ENCODE data around the gene HECTD4. TPM values are rescaled to one million over a fixed set of nuclear protein-coding genes. Genes with fewer than 3 reads are reported as not detected.

The HECTD4 gene
- polyA plus RNA-seq, 1 experiment = 7.3 TPM

- DNase-seq (ENCODE audit: low read depth) = no peak
- Histone ChIP-seq H3K27me3 (ENCODE audit: control insufficient read depth, insufficient read depth, low read length) (no peaks in the 10 kb centered on the region), H3K36me3 (ENCODE audit: control insufficient read depth, insufficient read depth, low read length) (peaks cover 28% of the 10 kb centered on the region), H3K4me3 (ENCODE audit: low read depth, low read length) (no peak overlapping the region)
- POLR2A ChIA-PET = no interaction called here
- TF ChIP-seq, protein P1, sequence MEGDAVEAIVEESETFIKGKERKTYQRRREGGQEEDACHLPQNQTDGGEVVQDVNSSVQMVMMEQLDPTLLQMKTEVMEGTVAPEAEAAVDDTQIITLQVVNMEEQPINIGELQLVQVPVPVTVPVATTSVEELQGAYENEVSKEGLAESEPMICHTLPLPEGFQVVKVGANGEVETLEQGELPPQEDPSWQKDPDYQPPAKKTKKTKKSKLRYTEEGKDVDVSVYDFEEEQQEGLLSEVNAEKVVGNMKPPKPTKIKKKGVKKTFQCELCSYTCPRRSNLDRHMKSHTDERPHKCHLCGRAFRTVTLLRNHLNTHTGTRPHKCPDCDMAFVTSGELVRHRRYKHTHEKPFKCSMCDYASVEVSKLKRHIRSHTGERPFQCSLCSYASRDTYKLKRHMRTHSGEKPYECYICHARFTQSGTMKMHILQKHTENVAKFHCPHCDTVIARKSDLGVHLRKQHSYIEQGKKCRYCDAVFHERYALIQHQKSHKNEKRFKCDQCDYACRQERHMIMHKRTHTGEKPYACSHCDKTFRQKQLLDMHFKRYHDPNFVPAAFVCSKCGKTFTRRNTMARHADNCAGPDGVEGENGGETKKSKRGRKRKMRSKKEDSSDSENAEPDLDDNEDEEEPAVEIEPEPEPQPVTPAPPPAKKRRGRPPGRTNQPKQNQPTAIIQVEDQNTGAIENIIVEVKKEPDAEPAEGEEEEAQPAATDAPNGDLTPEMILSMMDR (IDR thresholded peaks at IDR 0.05; ENCODE audit: insufficient read depth, low read depth, low read length) = no peak
- CTCF ChIA-PET = no interaction called here
These were observed 187.5 kb downstream of the HECTD4 start for GRCh38 chr12:112194601-112195247.

GRCh38 chr12:112192475-112192874 lies 189.8 kb downstream of the HECTD4 start:
- peaks cover 20% of the 10 kb centered on the region for H3K36me3 ChIP-seq (ENCODE audit: control insufficient read depth, insufficient read depth, low read length)
- H3K4me3 ChIP-seq (ENCODE audit: low read depth, low read length) = no peak overlapping the region
- no peak for DNase-seq (ENCODE audit: low read depth)
- H3K27me3 ChIP-seq (ENCODE audit: control insufficient read depth, insufficient read depth, low read length) = no peaks in the 10 kb centered on the region
- TF ChIP-seq, protein P1 (IDR thresholded peaks at IDR 0.05; ENCODE audit: insufficient read depth, low read depth, low read length) = no peak
- CTCF ChIA-PET = interaction anchor here (0.6 to 1.4 kb wide), 2 partner anchors 14 to 194 kb away, joined by 3 to 4 read pairs; no protein-coding TSS in a partner anchor
- POLR2A ChIA-PET = no interaction called here

DNA sequence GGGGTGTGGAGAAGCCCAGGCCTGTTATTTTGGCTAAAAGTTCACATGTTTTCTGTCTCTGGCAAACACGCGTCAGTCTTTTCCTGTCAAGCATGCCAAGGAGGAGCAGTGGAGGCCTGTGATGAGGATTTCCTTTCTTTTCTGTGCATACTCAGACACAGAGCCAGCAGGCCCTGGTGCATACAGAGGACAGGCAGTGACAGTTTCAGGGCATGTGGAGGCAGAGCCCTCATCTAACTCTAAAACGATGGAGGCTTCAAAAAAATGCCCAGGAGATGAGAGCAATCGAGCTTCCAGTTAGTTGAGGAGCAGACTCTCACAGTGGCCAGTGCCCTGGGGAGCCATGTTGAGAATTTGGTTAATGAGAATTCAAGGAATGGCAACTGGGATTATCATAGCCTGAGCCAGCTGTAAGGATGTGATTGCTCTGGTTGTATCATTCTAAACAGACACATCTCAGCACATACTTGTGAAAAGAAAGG lies 190.3 kb downstream of the HECTD4 start:
- H3K27me3 ChIP-seq (ENCODE audit: control insufficient read depth, insufficient read depth, low read length) = no peaks in the 10 kb centered on the region
- no peak overlapping the region for H3K4me3 ChIP-seq (ENCODE audit: low read depth, low read length)
- H3K36me3 ChIP-seq (ENCODE audit: control insufficient read depth, insufficient read depth, low read length) = peaks cover 20% of the 10 kb centered on the region
- no peak for DNase-seq (ENCODE audit: low read depth)
- ChIA-PET POLR2A (no interaction called here), CTCF (interaction anchor here (1.4 kb wide), 1 partner anchor 195 kb away, joined by 4 read pairs; no protein-coding TSS in a partner anchor)
- TF ChIP-seq, protein P1 (IDR thresholded peaks at IDR 0.05; ENCODE audit: insufficient read depth, low read depth, low read length) = no peak

- DNase-seq (ENCODE audit: low read depth) = no peak
- Histone ChIP-seq H3K4me3 (ENCODE audit: low read depth, low read length) (no peak overlapping the region), H3K27me3 (ENCODE audit: control insufficient read depth, insufficient read depth, low read length) (no peaks in the 10 kb centered on the region), H3K36me3 (ENCODE audit: control insufficient read depth, insufficient read depth, low read length) (peaks cover 18% of the 10 kb centered on the region)
- ChIA-PET POLR2A (no interaction called here), CTCF (interaction anchor here (1.4 kb wide), 1 partner anchor 196 kb away, joined by 4 read pairs; no protein-coding TSS in a partner anchor)
- TF ChIP-seq, protein P1 (IDR thresholded peaks at IDR 0.05; ENCODE audit: insufficient read depth, low read depth, low read length) = no peak
These were observed 191.0 kb downstream of the HECTD4 start for GRCh38 chr12:112191201-112191600.

GRCh38 chr12:112190231-112191025 lies 191.8 kb downstream of the HECTD4 start:
- no peak for DNase-seq (ENCODE audit: low read depth)
- Histone ChIP-seq H3K4me3 (ENCODE audit: low read depth, low read length) (no peak overlapping the region), H3K27me3 (ENCODE audit: control insufficient read depth, insufficient read depth, low read length) (no peaks in the 10 kb centered on the region), H3K36me3 (ENCODE audit: control insufficient read depth, insufficient read depth, low read length) (peaks cover 18% of the 10 kb centered on the region)
- ChIA-PET CTCF (no interaction called here), POLR2A (no interaction called here)
- TF ChIP-seq, protein P1 (IDR thresholded peaks at IDR 0.05; ENCODE audit: insufficient read depth, low read depth, low read length) = no peak
